ENCODE data around the gene TRPT1.

The TRPT1 gene

DNA sequence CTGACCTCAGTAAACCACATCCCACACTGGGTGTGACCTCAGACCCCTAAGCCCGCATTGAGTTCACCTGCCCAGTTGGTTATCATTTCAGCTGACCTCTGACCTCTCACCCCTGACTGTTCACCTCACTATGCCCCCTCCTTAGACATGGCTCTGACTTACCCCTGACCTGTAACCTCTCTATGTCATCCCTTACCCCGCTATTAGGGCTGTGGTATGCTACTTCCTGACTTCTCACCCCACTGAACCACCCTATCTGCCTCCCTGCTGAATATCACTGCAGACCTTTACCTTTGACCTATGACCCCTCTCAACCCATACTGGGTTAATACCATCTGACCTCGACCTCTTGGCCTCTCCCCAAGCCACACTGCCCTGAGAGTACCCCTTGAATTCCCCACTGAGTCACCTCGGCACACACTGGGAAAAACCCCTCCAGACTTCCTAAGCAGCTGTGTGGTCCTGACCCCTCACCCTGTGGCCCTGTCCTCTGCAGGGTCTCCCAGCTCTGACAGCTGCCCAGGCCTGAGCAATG lies 33.6 kb upstream of the TRPT1 start:
- in situ Hi-C loops (cut with HindIII; ENCODE audit: low sequenced_read_pairs): loop anchor here (5.0 kb wide), 1 partner anchor 52 kb away; the partner anchor contains the start of gene FERMT3

DNA sequence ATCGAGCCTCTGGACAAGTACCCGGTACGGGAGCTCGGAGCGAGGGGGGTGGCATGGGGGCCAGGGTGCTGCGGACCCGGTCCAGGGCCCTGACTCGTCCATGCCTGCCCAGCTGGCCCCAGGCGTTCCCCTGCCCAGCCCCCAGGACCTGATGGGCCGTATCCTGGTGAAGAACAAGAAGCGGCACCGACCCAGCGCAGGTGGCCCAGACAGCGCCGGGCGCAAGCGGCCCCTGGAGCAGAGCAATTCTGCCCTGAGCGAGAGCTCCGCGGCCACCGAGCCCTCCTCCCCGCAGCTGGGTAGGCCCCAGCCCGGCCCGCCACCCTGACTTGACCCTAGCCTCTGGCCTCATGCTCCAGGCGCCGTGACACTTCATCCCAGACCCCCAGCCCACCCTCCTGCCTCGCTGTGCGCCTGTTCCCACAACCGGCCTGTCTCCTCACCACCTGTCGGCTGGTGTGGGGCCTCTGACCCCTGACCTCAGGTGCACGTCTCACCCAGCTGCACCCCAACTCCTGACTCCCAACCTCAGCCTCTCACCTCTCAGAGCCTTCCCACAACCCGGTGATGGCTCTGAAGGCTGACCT lies 33.1 kb upstream of the TRPT1 start:
- in situ Hi-C loops (cut with HindIII; ENCODE audit: low sequenced_read_pairs): no loop called here

DNA sequence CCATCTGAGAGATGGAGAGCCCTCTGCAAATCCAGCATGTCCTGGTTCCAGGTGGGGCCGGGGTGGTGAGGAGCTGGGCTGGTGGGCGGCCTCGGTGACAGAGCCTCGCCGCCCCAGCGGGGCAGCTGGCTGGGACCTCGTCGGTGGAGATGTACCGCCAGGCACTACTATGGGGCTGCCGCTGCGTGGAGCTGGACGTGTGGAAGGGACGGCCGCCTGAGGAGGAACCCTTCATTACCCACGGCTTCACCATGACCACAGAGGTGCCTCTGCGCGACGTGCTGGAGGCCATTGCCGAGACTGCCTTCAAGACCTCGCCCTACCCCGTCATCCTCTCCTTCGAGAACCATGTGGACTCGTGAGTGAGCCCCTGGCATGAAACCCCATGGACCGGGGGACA lies 32.4 kb upstream of the TRPT1 start:
- in situ Hi-C loops (cut with HindIII; ENCODE audit: low sequenced_read_pairs): no loop called here

DNA sequence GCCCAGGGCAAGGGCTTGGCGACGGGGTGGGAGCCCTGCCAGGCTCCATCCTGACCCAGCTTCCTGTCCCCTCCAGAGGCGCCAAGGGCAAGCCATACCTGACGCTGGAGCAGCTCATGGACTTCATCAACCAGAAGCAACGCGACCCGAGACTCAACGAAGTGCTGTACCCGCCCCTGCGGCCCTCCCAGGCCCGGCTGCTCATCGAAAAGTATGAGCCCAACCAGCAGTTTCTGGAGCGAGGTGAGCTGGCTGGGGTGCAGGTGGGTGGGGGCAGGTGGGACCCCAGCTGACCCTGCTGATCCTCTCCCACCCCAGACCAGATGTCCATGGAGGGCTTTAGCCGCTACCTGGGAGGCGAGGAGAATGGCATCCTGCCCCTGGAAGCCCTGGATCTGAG lies 30.3 kb upstream of the TRPT1 start:
- in situ Hi-C loops (cut with HindIII; ENCODE audit: low sequenced_read_pairs): no loop called here

DNA sequence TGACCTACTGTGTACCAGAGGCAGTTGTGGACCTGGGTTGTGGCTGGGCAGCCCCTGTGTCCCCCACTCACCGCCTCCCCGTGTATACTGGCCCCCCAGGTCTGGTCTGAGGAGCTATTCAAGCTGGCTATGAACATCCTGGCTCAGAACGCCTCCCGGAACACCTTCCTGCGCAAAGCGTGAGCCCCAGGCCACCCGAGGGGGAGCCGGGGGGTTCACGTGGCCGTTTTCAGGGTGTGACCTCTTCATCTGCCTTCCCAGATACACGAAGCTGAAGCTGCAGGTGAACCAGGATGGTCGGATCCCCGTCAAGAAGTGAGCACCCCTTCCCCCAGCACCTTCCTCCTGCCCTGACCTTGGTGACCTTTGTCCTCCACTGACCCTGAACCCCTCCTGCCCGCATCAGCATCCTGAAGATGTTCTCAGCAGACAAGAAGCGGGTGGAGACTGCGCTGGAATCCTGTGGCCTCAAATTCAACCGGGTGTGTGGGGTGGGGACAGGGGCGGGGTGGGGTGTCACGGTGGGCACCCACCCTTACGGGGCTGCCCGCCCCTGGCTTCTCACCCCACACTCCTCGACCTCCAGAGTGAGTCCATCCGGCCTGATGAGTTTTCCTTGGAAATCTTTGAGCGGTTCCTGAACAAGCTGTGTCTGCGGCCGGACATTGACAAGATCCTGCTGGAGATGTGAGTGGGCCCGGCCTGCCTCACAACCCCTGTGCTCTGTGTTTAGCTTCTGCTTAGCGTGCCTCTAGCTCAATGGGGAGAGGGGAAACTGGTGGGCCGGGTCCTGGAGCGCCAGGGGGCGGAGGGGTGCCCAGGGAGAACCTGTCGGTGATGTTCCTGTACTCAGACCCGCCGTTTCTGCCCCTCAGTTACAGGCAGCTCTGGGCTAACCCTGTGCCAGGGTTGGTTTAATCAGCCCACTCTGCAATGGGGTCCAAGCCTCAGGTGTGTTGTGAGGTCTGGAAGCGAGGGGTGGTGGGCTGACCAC lies 29.4 kb upstream of the TRPT1 start:
- in situ Hi-C loops (cut with HindIII; ENCODE audit: low sequenced_read_pairs): no loop called here

DNA sequence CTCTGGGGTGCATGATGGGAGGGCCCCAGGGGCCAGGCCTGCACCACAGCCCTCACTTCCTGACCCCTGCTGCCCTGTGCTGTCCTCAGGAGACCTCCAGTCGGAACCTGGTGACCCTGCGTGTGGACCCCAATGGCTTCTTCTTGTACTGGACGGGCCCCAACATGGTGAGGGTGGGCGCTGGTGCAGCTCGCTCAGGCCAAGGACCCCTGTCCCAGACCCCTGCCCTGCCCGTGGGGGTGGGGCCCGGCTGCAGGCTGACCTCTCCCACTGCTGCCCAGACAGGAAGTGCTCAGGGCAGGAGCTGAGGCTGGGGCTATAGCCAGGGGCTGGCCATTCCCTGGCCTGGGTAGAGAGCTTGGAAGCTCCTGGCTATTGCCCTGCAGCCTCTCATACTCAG lies 28.3 kb upstream of the TRPT1 start:
- in situ Hi-C loops (cut with HindIII; ENCODE audit: low sequenced_read_pairs): loop anchor here (5.0 kb wide), 1 partner anchor 53 kb away; the partner anchor contains the start of gene ESRRA

DNA sequence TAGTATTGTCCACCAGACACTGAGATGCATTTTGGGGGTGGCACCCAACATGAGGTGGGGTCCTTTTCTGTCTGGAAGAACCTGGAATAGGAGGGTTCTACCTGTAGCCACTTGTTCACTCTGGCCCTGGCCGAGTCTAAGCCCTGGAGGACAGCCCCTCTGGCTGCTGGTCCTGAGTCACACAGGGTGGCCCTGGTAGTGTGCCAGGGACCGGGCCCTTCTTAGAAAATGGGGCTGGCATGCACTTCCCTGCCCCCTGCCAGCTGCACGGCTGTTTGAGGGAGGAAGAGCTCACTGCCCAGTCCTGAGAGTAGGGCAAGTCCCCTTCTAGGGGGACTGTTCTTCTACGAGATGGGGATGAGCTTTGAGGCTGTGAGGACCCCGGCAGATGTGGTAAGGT lies 27.5 kb upstream of the TRPT1 start:
- in situ Hi-C loops (cut with HindIII; ENCODE audit: low sequenced_read_pairs): loop anchor here (5.0 kb wide), 1 partner anchor 54 kb away; the partner anchor contains the start of gene ESRRA

DNA sequence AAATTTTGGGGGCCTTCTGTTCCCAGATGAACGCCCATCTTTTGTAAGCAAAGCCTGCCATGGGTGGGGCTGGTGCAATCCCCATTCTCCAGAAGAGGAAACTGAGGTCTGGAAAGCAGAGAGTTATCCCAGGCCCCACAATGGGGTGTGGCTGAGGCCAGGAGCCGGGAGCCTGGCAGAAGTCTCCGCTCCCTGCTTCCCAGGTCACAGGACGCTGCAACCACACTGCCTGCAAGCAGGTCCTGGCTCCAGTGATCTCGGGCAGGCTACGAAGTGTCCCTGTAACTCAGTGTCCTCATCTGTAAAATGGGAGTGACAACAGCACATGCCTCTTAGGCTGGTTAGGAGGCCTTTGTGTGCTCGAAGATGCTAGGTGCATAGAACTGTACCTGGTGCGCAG lies 27.1 kb upstream of the TRPT1 start:
- in situ Hi-C loops (cut with HindIII; ENCODE audit: low sequenced_read_pairs): loop anchor here (5.0 kb wide), 1 partner anchor 54 kb away; the partner anchor contains the start of gene ESRRA

DNA sequence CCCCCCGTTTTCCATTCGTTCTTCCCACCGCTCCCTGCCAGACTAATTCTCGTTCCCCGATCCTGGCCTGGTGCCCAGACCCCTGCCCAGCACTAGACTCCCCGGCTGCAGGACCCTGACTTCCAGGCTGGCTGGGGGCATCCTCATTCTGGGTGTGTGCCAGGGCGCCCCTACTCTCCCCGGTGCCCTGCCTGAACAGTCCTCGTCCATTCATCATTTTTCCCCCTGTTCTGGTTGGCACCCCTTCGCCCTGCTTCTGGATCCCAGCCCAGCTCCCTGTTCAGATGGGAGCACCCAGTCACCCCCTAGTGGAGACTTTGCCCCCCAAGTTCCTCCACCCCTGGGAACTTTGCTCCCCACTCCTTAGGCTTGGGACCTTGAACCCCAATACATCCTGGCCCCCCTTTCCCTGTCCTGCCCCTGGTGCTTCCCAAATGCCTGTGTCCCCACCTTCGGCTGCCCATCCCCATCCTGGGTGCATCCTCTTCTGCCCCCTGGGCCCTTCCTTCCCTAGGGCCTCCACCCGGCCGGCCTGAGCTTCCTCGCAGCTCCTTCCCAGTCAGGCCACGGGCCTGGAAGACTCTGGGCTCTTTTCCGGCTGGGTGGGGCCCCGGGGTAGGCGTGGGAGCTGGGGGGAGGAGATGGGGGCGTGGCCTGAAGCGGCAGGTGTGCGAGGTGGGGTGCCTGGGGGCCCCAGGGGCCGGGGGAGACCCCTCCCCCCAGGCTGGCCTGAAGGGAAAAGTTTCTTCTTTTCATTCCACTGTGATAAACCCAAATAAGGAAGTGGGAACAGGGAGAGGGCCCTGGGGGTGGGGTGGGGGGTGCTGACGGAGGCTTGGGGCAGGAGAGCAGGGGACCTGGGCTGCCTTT lies 26.3 kb upstream of the TRPT1 start:
- in situ Hi-C loops (cut with HindIII; ENCODE audit: low sequenced_read_pairs): loop anchor here (5.0 kb wide), 1 partner anchor 55 kb away; the partner anchor contains the start of gene ESRRA

DNA sequence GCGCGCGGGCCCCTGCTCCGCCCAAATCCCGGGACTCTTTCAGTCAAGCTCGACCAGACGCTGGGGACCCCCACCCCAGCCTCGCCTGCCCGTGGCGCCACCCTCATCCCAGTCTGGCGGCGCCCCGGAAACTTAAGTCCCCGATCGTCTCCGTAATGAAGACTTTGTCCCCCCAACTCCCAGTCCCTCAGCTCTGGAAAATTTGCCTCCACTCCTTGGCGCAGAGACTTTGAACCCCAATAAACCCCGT lies 25.7 kb upstream of the TRPT1 start:
- in situ Hi-C loops (cut with HindIII; ENCODE audit: low sequenced_read_pairs): loop anchor here (5.0 kb wide), 1 partner anchor 56 kb away; the partner anchor contains the start of gene ESRRA

DNA sequence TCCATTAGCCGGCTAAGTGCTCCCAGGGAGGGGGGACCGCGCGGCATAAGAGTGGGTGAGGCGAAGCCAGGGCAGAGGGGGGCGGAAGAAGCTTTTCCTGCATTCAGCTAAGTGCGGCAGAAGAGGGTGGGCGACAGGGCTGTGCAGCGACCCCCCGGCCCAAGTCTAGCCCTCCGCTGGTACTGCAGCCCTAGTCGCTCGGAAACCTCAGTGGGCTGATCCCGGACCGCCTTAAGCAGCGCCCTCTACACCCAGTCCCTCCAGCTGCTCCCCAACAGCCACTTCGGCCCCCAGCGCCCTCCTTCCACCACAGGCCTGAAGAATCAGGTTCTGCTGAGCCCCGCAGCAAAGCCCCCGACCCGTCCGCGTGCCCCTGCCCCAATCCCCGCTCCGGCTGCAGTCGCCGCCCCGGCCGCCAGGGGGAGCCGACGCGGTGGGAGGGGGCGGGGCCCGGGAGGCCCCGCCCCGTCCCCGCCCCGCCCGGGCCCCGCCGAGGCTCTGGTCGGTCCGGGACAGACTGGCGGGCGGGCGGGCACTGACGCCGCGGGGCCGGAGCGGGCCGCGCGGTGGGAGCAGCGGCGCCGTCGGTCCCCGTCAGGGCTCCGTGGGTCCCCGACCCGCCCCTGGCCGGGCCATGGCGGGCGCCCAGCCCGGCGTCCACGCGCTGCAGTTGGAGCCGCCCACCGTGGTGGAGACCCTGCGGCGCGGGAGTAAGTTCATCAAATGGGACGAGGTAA lies 25.2 kb upstream of the TRPT1 start, which contains the start of gene PLCB3:
Gene PLCB3, plus strand, starts transcription at position 515 of the 737 bp plus-strand sequence. Its CDS starts 120 bp downstream, at position 635.
- in situ Hi-C loops (cut with HindIII; ENCODE audit: low sequenced_read_pairs): loop anchor here (5.0 kb wide), 1 partner anchor 56 kb away; the partner anchor contains the start of gene ESRRA

DNA sequence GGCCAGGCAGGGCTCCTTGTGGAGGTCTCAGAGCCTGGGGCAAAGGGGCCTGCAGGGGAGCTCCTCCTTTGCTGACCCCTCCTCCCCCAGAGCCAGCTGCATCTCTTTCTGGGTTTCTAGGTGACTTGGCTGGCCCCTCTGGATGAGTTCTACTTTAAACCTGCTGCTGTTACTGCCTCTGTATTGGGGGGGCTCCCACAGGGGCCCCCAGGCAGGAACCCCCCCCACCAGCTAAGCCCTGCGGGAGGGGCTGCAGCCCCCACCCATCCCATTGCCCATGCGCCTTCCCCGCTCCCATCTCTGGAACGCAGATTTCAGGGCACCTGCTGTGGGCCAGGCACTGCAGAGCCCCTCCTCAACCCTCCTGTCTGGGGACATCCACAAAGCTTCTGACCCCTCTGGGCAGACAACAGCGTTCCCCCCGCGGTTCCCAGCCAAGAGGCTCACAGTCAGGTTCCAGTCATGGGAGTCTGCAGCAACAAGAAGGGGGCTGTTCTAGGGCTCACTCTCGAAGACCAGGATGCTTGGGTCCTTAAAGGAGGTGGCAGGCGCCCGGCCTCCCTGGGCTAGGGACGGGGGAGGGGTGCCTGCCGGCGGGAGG lies 24.5 kb upstream of the TRPT1 start:
- in situ Hi-C loops (cut with HindIII; ENCODE audit: low sequenced_read_pairs): loop anchor here (5.0 kb wide), 1 partner anchor 57 kb away; the partner anchor contains the start of gene ESRRA

DNA sequence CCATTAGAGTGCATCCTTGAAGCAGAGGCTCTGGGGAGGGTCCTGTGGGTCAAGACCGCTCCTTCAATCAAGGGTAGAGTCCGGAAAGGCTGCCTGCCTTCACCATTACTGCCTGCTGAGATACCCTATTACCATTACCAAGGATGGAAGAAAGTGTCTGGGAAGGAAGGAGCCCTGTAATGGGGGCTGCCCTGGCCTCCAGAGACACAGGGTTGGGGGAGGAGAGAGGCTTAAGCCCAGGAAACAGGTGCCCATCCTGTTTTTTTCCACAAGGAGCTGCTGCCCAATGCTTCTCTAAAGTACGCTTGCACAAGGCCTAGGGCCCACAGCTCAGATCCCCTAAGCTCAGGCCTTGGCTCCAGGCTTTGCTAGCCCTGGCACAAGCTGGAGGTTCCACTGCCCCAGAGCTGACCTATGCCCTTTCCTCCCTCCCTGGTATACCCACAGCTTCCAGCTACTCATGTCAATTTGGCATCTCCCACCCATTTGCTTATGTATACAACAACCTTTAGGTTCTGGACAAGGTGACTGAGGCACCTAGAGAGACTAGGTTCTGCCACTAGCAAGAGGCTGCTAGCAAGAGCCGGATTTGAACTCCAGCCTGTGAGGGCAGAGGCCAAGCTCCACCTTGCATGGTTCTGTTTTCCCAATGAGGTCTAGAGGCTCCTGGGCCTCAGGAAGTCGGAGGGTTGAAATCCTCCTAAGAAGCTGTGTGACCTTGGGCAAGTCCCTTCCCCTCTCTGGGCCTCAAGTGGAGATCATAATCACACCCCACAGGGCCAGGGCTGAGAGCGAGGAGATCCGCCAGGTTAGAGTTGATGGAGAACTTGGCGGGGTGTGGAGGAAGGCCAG lies 23.8 kb upstream of the TRPT1 start:
- in situ Hi-C loops (cut with HindIII; ENCODE audit: low sequenced_read_pairs): loop anchor here (5.0 kb wide), 1 partner anchor 58 kb away; the partner anchor contains the start of gene ESRRA

DNA sequence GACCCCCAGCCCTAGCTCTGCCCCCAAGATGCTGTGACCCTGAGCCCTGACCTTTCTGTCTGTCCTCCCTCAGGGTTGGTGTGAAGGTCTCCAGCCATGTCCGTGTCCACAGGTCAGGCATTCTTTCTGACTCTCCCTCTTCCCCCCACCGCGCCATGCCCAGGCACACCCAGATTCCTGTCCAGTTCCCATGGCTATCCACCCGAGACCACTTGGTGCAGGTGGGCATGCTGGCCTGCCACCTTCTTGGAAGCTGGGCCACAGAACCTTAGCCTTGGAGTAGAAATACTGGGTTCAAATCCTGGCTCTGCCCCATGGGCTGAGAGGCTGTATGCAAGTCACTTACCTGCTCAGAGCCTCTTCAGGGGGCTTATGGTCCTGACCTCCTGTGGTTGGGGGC lies 23.1 kb upstream of the TRPT1 start:
- in situ Hi-C loops (cut with HindIII; ENCODE audit: low sequenced_read_pairs): no loop called here

DNA sequence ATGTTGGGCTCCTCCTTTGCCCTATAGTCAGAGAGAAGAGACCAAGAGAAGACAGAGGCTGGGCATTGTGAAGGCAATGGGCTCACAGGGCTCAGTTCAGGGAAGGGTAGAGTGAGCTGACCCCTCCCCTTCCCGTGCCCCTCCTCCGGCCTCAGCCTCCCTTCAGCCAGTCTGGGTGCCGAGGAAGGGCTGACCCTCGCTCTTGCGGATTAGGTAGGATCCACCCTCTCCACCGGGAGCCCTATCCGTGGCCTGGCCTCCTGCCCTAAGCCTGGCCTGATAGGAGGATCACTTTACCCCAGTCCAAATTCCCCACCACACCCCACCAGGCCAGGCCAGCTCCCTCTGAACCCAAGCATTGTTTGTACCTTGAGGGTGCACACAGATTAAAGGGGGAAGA lies 22.6 kb upstream of the TRPT1 start:
- in situ Hi-C loops (cut with HindIII; ENCODE audit: low sequenced_read_pairs): no loop called here

DNA sequence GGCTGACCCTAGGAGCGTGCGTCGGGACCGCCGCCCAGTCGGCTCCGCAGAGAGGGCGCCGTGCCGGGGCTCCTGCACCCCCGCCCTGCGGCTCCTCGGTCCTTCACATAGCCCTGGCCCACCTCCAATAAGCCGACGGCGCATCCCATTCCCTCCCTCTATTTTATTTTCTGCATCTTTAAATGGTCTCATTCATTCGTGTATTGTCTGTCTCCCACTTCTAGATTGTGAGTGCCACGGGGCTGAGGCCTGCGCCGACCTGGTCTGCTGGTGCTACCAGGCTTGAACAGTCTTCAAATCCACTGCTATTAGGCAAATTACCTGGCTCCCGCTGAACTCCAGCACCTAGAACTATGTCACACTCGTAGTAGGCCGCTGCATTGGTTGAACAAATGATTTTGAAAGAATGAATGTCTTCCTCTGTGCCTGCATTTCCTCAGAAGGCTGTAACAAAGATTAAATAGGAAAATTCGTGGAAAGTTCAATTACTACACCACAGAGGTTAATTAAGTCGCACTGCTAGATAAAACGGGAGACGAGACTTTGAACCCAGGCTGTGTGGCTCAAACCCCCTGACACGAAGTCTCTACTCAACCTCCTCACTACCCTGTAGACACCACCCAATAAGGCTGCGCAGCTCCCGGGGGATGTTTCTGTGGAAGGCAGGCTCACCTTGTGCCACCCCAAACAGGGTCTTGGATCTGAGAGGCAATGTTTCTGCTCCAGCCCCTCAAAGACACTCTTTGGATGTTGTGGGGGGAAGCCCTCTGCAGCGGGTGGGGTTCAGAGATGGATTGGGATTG lies 21.9 kb upstream of the TRPT1 start:
- in situ Hi-C loops (cut with HindIII; ENCODE audit: low sequenced_read_pairs): no loop called here

DNA sequence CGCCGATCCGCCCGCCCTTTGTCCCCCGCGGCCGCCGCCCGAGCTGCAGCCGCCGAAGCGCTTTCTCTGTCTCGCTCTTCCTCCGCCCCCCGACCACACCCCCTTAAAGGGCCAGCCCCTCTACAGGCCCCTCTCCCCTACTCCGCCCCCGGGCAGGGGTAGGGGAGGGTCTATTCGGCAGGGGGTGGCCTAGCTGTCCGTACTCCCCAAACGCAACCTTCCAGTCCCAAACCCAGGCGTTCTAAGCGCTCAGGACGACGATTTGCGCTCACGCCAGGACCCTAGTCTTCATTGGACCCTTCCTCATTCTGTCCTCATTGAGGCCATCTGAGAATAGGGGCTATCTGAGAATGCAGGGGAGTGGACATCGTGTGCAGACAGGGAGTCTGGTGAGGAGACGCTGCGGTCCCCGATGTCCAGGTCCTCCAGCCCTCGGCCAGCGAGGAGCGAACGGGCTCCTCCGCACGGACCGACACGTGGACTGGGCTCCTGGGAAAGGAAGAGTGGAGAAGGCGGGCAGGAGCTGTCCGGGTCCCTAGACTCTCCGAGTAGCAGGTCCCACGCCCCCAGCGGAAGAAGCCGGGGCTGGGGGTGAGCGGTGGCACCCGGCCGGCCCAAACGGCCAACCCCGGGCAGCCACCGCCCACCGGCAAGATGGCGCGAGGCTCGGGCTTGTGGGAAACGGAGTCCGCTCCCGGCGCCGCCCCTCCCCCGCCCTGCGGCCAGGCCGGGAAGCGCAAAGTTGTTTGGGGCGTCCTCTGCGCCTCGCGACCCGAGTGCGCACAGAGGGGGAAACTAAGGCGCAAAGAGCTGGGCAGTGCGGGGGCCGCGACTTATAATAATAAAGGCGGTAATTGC lies 21.1 kb upstream of the TRPT1 start, which contains the start of gene PPP1R14B:
Gene PPP1R14B, minus strand, starts transcription at position 73 of the 858 bp plus-strand sequence. CDS start 270 bp downstream, outside the sequence.
- in situ Hi-C loops (cut with HindIII; ENCODE audit: low sequenced_read_pairs): no loop called here
